GM18498 (cell line): ENCODE data around the gene OVCA2.

Experiments
- ATAC-seq: cut with Tn5 transposase; IDR thresholded peaks from one replicate; pipeline ENCODE4 v1.9.1; 2021; ENCODE audit warnings: mild to moderate bottlenecking, moderate library complexity; ENCODE audit not compliant: unreplicated experiment

The OVCA2 gene

DNA sequence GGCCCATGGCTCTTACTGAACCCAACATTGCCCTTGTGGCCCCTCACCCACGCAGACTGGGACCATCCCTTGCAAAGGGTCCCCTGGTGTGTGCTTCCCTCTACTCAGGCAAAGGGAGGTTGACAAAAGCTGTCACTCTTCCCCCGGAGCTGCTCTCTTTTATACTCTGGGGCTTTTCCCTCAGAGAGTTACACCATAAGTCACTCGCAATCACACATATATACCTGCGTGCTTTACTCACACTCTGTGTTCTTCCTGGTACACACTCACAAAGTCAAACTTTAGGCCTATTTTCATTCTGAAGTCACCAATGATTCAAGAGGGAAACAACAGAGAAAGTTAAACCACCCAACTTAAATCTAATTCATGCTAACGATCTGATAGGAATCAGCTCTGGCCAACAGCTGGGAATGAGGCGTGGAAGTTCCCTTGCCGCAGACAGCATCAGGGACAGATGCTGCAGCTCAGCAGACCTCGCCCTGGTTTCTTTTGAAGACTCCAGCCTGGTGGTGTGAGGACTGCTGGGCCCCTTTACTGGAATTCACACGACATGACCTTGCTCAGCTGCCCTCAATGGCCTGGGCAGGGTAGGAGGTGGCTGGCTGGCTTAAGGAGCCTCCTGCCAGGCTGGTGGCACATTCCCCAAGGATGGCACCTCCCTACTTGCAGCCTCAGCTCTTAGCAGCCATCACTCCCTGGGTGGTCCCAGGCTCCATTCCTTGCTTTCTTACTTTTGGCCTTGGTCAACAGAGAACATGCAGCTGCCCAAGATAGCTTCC, 40.4 kb downstream of the OVCA2 start:
- no peak for ATAC-seq

DNA sequence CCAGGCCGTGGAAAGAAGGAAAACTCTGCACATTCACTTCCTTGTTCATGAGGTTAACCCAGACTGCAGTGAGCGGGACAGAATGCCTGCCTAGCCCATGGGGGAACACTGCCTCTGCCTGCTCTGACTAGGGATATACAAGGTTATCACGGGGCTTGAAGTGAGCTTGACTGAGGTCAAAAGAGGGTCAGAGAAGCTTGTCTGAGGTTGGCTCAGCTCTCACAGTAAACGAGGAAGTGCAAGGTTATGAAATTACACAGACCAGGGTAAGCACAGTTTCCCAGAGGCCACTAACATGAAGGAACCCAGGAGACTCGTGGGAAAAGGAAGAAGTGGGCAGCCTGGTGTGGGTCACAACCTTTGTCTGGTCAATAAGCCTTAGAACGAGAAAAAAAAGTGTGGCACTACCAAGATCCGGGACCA, 41.8 kb downstream of the OVCA2 start:
- ATAC-seq: peak; percentile 45

DNA sequence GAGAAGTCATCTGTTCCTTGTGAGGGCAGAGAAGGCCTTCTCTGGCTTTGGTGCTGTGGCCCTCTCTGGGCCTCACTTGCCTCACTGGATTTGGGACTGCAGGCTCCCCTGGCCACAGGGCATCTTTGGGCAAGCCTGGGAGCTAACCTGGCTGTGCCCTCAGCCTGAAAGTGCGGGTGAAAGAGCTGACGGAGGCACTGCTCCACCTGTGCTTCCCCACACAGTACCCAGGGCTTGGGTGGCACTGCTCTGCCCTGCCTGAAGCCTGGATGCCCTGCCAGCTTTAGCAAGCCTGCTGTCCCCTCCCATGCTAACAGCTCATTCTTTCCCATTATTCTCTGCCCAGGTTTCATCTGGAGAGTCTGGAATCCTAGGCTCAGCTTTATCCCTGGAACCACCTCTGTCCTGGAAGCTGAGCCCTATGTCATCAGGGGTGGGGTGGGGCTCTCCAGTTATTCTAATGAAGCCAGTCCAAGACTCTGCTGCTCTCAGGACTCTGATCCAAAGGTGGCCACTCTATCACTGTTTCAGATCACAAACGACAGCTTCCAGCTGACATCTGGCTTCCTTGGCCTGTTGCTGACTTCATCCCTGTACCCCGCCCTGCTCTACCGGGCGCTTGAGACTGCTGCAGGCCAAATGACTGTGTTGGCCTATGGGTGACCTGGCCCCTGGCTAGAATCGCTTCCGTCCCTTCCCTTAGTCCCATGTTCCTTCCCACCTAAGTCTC, 42.4 kb downstream of the OVCA2 start:
- ATAC-seq: no peak

DNA sequence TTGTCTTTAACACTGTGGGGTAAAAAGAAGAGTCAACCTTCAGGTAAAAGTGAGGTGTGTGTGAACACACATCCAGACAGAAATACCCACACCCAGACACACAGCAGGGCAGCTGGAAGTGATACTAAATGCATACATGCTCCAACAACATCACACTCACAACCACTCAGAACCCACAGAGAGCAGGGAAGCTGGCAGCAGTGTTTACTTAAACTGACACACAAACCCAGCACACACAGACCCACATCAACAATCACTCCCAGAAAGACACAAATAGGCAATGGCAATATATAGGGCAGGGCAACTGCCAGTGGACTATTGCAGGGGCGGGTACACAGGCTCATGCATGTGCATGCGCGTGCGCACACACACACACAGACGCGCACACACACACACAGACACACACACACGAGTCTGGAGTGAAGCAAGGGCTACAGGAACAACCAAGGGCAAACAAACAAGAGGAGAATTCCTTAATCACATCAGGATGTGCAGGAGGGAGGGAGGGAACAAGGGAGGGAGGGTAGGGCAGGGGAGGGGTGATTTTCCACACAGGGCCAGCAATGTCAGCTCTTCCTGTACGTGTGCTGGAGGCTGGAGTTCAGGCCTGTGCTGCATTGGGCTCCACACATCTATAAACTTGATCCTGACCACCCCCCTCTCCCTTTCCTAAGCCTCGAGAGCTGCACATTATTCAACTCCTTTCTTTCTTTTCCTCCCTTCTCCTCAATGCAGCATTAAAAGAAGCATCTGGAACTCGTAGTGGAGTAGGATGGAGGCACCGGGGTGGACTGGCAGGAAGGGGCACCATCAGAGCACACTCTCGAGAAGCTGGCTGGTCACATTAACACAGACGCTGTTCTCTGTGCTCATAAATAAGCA, 43.2 kb downstream of the OVCA2 start:
- no peak for ATAC-seq

DNA sequence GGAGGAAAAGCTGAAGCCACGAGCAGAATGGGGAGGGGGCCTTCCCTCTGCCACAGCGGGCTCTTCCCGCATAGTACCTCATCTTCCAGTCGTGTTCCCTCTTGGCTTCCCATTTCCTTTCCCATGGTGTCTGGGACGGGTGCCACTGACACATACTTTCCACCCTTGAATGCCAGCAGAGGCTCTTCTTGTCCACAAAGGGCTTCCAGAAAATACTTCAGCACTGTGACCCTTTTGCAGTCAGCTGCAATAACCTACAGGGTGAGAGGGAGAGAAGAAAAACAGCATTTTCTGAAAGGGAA, 43.8 kb downstream of the OVCA2 start:
- ATAC-seq: no peak

DNA sequence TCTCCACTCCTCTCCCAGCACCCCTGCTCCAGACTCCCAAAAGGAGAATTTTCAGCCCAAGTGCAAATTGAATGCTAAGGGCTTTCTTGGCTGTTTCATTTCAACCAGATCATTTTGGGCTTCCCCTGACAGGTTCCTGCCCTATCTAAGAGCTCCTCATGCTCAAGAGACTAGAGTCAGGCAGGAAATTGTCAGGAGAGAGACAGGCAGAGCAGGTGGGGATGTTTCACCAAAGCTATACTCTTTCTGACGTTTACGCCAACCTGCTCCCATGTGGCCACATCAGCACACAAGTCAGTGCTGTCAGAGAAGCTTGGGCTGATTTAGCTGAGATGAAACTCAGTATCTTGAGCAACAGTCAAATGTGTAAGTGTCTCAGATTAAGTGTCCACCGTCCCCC, 44.5 kb downstream of the OVCA2 start:
- ATAC-seq: no peak

DNA sequence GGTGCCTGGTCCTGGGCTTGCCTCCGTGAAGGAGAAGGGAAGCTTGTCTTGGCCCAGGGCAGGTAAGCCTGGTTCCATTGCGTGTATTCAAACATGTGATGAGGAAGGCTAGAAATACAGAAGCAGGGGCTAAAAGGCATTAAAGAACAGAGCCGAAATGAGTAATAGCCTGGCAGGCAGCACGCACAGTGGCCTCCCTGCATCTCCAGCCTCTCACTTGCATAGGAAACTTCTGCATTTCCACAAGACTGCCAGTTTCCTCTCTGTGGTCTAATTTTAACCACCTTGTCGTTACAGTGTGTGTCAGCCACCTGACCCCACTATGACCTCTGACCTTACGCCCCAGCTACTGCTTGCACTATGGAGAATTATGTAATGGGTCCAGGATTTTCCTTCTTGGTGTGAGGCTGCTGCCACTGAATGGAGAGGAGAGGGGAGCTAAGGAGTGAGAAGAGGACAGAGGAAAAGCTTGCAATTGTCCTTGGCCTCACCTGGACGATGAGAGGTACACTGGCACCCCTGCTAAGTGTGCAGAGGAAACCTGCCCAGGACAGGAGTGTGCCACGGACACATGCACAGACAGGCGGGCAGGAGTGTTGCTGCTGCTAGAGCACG, 45.9 kb downstream of the OVCA2 start:
- ATAC-seq: peak; percentile 38

DNA sequence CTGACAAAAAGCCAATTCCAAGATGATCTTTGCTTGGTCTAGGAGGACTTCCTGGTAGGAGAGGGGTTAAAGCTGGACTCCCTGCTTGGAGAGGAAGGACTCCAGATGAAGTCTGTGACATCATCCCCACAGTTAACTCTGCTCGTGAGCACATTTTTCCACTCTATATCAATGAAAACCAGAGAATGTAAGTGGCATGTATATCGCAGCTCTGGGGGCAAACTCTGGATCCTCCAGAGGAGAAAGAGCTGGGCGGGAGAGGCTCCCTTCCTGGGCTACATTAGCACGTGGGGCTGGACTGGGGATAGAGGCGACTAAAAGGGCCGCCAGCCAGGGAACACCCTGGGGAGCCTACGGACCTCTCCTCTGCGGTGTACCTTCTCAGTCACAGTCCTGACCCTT, 47.2 kb downstream of the OVCA2 start:
- ATAC-seq: peak; percentile 25

DNA sequence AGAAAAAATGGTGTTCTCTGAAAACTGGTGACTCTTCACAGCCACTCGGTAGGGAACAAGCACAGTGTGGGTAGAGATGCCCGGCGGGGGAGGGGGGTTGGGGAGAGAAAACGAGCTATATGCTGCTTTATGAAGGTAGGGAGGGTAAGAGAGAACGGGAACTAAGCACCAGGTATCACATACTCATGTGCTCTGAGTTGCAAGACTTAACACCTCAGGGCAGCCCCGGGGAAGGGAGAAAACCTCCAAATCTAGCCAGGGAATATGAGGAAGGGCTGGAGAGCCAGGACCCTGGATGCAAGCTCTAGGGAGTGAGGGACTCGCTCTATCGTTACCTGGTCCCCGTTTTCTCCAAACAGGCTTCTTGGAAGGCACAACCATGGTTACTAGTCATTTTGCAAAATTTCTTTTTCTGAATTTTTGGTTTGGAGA, 48.4 kb downstream of the OVCA2 start:
- ATAC-seq: no peak

DNA sequence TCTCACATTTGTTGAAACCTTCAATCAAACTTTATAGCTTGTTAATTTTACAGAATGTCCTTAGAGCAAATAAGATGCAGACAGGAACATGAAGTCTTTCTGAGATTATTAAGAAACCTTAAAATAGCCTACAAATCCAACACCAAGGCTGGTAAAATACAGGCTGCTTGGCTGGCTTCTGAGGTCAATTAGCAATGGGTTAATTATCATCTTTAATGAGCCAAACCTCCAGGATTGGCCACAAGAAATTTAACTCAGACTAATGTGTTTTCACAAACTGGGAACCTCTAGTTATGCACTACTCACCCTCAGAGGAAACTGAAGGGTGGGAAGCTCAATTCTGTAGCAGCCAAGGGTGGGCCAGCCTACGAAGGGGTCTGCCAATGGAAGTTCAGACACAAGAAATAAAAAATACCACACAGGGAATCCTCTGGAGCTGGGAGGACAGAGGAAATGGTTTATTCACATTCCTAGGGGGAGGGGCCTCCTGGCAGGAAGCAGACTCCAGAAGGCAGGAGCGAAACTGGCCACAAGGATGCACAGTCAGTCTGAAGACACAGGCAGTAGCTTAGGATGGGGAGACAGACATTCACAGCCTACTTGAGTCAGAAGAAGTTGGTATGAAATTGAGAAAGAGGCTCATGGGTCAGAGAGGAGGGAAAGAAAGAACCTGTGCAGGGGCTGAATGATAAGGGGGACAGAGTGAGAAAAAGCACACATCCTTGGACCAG, 49.1 kb downstream of the OVCA2 start:
- no peak for ATAC-seq

DNA sequence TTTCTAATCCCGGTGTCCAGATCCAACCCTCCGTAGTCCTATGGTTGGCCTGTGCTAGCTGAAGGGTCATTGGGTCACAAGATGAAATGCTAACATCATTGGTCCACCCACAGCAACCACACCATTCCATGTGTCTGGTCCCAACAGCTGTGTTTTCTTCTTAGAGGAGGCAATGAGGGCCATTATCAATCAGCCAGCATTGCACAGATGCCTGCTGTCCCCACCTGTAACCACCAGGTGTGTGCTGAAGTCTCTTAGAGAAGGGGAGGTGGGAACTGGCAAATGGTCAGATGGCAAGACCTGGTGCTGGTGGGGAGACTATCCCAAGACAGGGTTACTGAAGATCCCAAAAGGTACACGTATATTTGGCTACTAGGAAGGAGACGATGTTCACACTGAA, 50.4 kb downstream of the OVCA2 start:
- no peak for ATAC-seq
